ENCODE results near the gene DPP9.

DNA sequence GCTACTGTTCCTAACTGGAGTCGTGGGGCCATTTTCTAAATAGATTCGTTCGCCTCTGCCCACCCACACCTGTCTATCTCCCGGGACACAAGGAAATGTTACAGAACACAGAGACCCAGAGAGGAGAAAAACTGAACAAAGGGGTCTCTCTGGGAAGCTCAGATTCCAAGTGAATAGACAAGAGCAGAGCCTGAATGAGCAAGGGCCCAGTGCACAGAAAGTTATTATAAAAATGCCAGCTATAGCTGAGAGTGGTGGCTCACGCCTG is 40.7 kb upstream of the DPP9 start:
- no peak for TF ChIP-seq POLR2A (IDR thresholded peaks at IDR 0.05)
- TF ChIP-seq, protein P1, sequence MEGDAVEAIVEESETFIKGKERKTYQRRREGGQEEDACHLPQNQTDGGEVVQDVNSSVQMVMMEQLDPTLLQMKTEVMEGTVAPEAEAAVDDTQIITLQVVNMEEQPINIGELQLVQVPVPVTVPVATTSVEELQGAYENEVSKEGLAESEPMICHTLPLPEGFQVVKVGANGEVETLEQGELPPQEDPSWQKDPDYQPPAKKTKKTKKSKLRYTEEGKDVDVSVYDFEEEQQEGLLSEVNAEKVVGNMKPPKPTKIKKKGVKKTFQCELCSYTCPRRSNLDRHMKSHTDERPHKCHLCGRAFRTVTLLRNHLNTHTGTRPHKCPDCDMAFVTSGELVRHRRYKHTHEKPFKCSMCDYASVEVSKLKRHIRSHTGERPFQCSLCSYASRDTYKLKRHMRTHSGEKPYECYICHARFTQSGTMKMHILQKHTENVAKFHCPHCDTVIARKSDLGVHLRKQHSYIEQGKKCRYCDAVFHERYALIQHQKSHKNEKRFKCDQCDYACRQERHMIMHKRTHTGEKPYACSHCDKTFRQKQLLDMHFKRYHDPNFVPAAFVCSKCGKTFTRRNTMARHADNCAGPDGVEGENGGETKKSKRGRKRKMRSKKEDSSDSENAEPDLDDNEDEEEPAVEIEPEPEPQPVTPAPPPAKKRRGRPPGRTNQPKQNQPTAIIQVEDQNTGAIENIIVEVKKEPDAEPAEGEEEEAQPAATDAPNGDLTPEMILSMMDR (IDR thresholded peaks at IDR 0.05) = no peak
